Kidney glomerular epithelial cell (primary cell): ENCODE measurements around the gene SMARCE1.

Experiments
- DNase-seq: peaks from one replicate; lab custom pipeline; 2025; lab: John Stamatoyannopoulos, UW

The SMARCE1 gene

GRCh38 chr17:40647624-40648383, at the start of gene SMARCE1:
Gene SMARCE1, minus strand, starts transcription at chr17:40647818. Its CDS starts 2,016 bp downstream, at chr17:40645802.
- DNase-seq = peak; percentile 73

GRCh38 chr17:40697297-40697696, 49.7 kb upstream of the SMARCE1 start:
- DNase-seq = no peak

- no peak for DNase-seq
These were observed 49.0 kb upstream of the SMARCE1 start for GRCh38 chr17:40696651-40697072.

- peak; percentile 14 for DNase-seq
These were observed 48.4 kb upstream of the SMARCE1 start for GRCh38 chr17:40695874-40696472.

- DNase-seq = no peak
These were observed 47.0 kb upstream of the SMARCE1 start for GRCh38 chr17:40694584-40694983.

GRCh38 chr17:40687106-40687505, 39.5 kb upstream of the SMARCE1 start:
- no peak for DNase-seq

GRCh38 chr17:40686192-40686591, 38.6 kb upstream of the SMARCE1 start:
- DNase-seq = no peak

GRCh38 chr17:40680998-40681397, 33.4 kb upstream of the SMARCE1 start:
- no peak for DNase-seq

- no peak for DNase-seq
These were observed 31.9 kb upstream of the SMARCE1 start for GRCh38 chr17:40679523-40679907.

GRCh38 chr17:40678902-40679522, 31.4 kb upstream of the SMARCE1 start:
- peak; percentile 29 for DNase-seq

- no peak for DNase-seq
These were observed 28.3 kb upstream of the SMARCE1 start for GRCh38 chr17:40675905-40676304.

GRCh38 chr17:40672654-40673053, 25.0 kb upstream of the SMARCE1 start:
- DNase-seq = no peak

- no peak for DNase-seq
These were observed 23.7 kb upstream of the SMARCE1 start for GRCh38 chr17:40671282-40671681.

GRCh38 chr17:40666331-40666730, 18.7 kb upstream of the SMARCE1 start:
- peak; percentile 55 for DNase-seq

GRCh38 chr17:40664582-40665333, 17.1 kb upstream of the SMARCE1 start, which contains the start of gene KRT222:
Gene KRT222, minus strand, starts transcription at chr17:40665177. Its CDS starts 78 bp downstream, at chr17:40665099.
- no peak for DNase-seq

GRCh38 chr17:40663252-40663651, 15.6 kb upstream of the SMARCE1 start:
- no peak for DNase-seq

GRCh38 chr17:40659911-40660310, 12.3 kb upstream of the SMARCE1 start:
- no peak for DNase-seq

- no peak for DNase-seq
These were observed 10.8 kb upstream of the SMARCE1 start for GRCh38 chr17:40658396-40658795.

GRCh38 chr17:40651939-40652338, 4.3 kb upstream of the SMARCE1 start:
- DNase-seq = no peak

GRCh38 chr17:40648384-40648968, 858 bp upstream of the SMARCE1 start:
- no peak for DNase-seq

- peak; percentile 73 for DNase-seq
These were observed 611 bp downstream of the SMARCE1 start for GRCh38 chr17:40646791-40647623.
